ENCODE measurements around the gene KCNH5. TPM values are rescaled to one million over a fixed set of nuclear protein-coding genes. Genes with fewer than 3 reads are reported as not detected.

KCNH5 gene
- total RNA-seq, 1 experiment from 2014 or later = 1.4 TPM

DNA sequence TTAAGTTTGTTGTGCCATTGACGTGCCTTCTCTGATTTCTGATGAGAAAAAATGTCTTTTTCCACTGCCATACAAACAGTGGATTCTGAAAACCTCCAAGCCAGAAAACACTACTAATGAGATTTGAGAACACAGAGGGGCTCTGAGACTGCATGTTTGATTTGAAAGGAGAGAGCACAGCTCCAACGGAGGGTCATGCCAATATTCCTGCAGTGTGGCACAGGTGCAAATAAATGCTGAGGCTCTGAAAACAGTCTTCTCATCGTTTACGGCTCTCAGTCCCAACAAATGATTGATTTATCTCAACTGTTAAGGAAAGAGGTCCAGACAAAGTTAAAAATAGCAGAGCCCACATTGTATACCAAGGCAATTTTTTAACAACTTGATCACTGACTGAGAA is 128.7 kb downstream of the KCNH5 start:
- no peak for TF ChIP-seq EZH2 (IDR thresholded peaks at IDR 0.05; ENCODE audit: low read depth)
- TF ChIP-seq, protein P1, sequence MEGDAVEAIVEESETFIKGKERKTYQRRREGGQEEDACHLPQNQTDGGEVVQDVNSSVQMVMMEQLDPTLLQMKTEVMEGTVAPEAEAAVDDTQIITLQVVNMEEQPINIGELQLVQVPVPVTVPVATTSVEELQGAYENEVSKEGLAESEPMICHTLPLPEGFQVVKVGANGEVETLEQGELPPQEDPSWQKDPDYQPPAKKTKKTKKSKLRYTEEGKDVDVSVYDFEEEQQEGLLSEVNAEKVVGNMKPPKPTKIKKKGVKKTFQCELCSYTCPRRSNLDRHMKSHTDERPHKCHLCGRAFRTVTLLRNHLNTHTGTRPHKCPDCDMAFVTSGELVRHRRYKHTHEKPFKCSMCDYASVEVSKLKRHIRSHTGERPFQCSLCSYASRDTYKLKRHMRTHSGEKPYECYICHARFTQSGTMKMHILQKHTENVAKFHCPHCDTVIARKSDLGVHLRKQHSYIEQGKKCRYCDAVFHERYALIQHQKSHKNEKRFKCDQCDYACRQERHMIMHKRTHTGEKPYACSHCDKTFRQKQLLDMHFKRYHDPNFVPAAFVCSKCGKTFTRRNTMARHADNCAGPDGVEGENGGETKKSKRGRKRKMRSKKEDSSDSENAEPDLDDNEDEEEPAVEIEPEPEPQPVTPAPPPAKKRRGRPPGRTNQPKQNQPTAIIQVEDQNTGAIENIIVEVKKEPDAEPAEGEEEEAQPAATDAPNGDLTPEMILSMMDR (conservative IDR thresholded peaks at IDR 0.05) = no peak
- H3K9me3 ChIP-seq (ENCODE audit: insufficient read depth, low read depth) = no peaks in the 10 kb centered on the region
- H2AFZ ChIP-seq = no peak overlapping the region
- H3K36me3 ChIP-seq (ENCODE audit: low read depth) = no peaks in the 10 kb centered on the region
- H4K20me1 ChIP-seq (ENCODE audit: insufficient read depth) = peaks cover 3% of the 10 kb centered on the region; the same call in 1 of the 2 replicates
- H3K9me2 ChIP-seq (ENCODE audit: insufficient read depth) = no peaks in the 10 kb centered on the region
- H3K27me3 ChIP-seq (ENCODE audit: insufficient read depth, low read depth) = no peaks in the 10 kb centered on the region
- ChIA-PET CTCF (no interaction called here), POLR2A (ENCODE audit: unreplicated experiment) (interaction anchor here (0.6 kb wide), 1 partner anchor 21 kb away, joined by 9 read pairs; no protein-coding TSS in a partner anchor)
- no peak for DNase-seq
- H3K27ac ChIP-seq = no peak overlapping the region
- no peaks in the 10 kb centered on the region for H3K4me1 ChIP-seq (replicated peaks; ENCODE audit: insufficient read depth)
- H3K79me2 ChIP-seq (ENCODE audit: low read depth) = no peaks in the 10 kb centered on the region
- no peak overlapping the region for H3K4me3 ChIP-seq
- H3K4me2 ChIP-seq = no peak overlapping the region
- no TSS peak for BruUV-seq (replicated peaks)
- H3F3A ChIP-seq (ENCODE audit: insufficient read depth, low read depth) = no peaks in the 10 kb centered on the region
- intact Hi-C loops (cut with micrococcal nuclease; ENCODE audit: unreplicated experiment) = no loop called here

DNA sequence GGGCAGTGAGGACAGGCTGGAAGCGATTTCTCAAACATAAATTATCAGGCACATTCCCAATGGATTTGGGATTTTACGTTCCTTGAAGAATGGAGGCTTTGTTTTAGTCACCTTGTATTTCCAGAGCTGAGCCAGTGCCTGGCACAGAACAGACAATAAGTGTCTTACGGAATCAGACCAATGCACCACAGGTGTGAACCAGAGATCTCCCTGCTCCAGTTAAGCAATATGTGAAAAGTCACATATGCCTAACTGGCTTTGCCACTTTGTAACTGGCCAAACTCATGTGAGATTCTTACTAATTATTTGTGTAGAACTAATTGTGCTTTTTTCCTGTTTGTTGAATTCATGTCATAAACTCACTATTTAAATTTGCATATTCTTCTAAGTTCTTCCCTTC is 130.4 kb downstream of the KCNH5 start:
- H3K36me3 ChIP-seq (ENCODE audit: low read depth) = no peaks in the 10 kb centered on the region
- peaks cover 3% of the 10 kb centered on the region; the same call in 1 of the 2 replicates for H4K20me1 ChIP-seq (ENCODE audit: insufficient read depth)
- ChIA-PET CTCF (no interaction called here), POLR2A (ENCODE audit: unreplicated experiment) (no interaction called here)
- H3K79me2 ChIP-seq (ENCODE audit: low read depth) = no peaks in the 10 kb centered on the region
- no peaks in the 10 kb centered on the region for H3F3A ChIP-seq (ENCODE audit: insufficient read depth, low read depth)
- H2AFZ ChIP-seq = no peak overlapping the region
- H3K27me3 ChIP-seq (ENCODE audit: insufficient read depth, low read depth) = no peaks in the 10 kb centered on the region
- no peaks in the 10 kb centered on the region for H3K9me2 ChIP-seq (ENCODE audit: insufficient read depth)
- BruUV-seq (replicated peaks) = no TSS peak
- no peak overlapping the region for H3K27ac ChIP-seq
- no peaks in the 10 kb centered on the region for H3K9me3 ChIP-seq (ENCODE audit: insufficient read depth, low read depth)
- intact Hi-C loops (cut with micrococcal nuclease; ENCODE audit: unreplicated experiment) = no loop called here
- no peak for DNase-seq
- no peak overlapping the region for H3K4me2 ChIP-seq
- TF ChIP-seq EZH2 (IDR thresholded peaks at IDR 0.05; ENCODE audit: low read depth) = no peak
- TF ChIP-seq, protein P1 (conservative IDR thresholded peaks at IDR 0.05) = no peak
- H3K4me3 ChIP-seq = no peak overlapping the region
- H3K4me1 ChIP-seq (replicated peaks; ENCODE audit: insufficient read depth) = no peaks in the 10 kb centered on the region

DNA sequence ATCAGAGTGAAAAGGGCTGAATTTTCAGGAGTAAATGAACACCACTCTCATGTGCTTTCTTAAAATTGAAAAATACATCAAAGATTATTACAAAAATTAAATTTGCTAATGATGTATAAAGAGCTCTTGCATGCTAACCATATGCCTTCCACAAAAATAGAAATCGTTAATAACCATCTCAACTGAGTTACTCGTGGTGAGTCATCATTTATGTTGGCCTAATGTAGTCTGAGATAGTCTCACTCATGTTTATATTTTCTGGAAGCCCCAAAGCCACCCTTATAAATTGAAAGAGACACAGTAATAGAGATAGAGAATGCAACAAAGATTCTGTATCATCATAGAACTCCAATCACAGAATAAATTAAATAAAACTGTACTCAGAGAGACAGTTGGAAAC is 131.2 kb downstream of the KCNH5 start:
- H3K27ac ChIP-seq = no peak overlapping the region
- ChIA-PET POLR2A (ENCODE audit: unreplicated experiment) (no interaction called here), CTCF (no interaction called here)
- H3K4me3 ChIP-seq = no peak overlapping the region
- TF ChIP-seq EZH2 (IDR thresholded peaks at IDR 0.05; ENCODE audit: low read depth) = no peak
- TF ChIP-seq, protein P1 (conservative IDR thresholded peaks at IDR 0.05) = no peak
- no TSS peak for BruUV-seq (replicated peaks)
- H3K27me3 ChIP-seq (ENCODE audit: insufficient read depth, low read depth) = no peaks in the 10 kb centered on the region
- H3K79me2 ChIP-seq (ENCODE audit: low read depth) = no peaks in the 10 kb centered on the region
- intact Hi-C loops (cut with micrococcal nuclease; ENCODE audit: unreplicated experiment) = no loop called here
- H3K36me3 ChIP-seq (ENCODE audit: low read depth) = no peaks in the 10 kb centered on the region
- H2AFZ ChIP-seq = no peak overlapping the region
- DNase-seq = no peak
- H3K9me2 ChIP-seq (ENCODE audit: insufficient read depth) = no peaks in the 10 kb centered on the region
- no peaks in the 10 kb centered on the region for H3F3A ChIP-seq (ENCODE audit: insufficient read depth, low read depth)
- H3K4me1 ChIP-seq (replicated peaks; ENCODE audit: insufficient read depth) = no peaks in the 10 kb centered on the region
- no peaks in the 10 kb centered on the region for H3K9me3 ChIP-seq (ENCODE audit: insufficient read depth, low read depth)
- H3K4me2 ChIP-seq = no peak overlapping the region
- peaks cover 3% of the 10 kb centered on the region; the same call in 1 of the 2 replicates for H4K20me1 ChIP-seq (ENCODE audit: insufficient read depth)
